CD14-positive monocyte (primary cell): ENCODE results near the gene CYLD. TPM values are rescaled to one million over a fixed set of nuclear protein-coding genes. Genes with fewer than 3 reads are reported as not detected.
A peak's percentile ranks its signal among the peaks of the same experiment; 100 is the strongest.

Experiments
- DNase-seq, 3 donors: peaks; one replicate each; pipeline ENCODE4 v3.0.0-alpha.2; 2011 to 2022
- H2AFZ ChIP-seq: 2 replicates; pipeline ENCODE4 v1.6.0; 2012; ENCODE audit warnings: mild to moderate bottlenecking, low read depth, low read length, inconsistent platforms; ENCODE audit not compliant: insufficient read depth, poor library complexity, severe bottlenecking
- H3K27ac ChIP-seq, 2 donors: 1 replicate in 1 of 2; 2 replicates in 1 of 2; pipeline ENCODE4 v1.5.1; 2012 to 2013; ENCODE audit warnings: low read length in 2 of 2, control low read depth in 1 of 2, inconsistent platforms in 1 of 2, low read depth in 1 of 2, mild to moderate bottlenecking in 1 of 2
- H3K27me3 ChIP-seq, 2 donors: one replicate each; pipeline versions ENCODE4 v1.6.0 to v1.6.1; 2011 to 2013; ENCODE audit warnings: low read length in 2 of 2; ENCODE audit not compliant: control insufficient read depth in 2 of 2, insufficient read depth in 2 of 2
- H3K36me3 ChIP-seq, 2 donors: replicated peaks in 1 of 2; 1 replicate in 1 of 2; 2 replicates in 1 of 2; pipeline versions ENCODE4 v1.5.1 to v1.6.1; 2012 to 2013; ENCODE audit warnings: low read length in 2 of 2, control low read depth in 1 of 2, inconsistent platforms in 1 of 2, mild to moderate bottlenecking in 1 of 2; ENCODE audit not compliant: insufficient read depth in 2 of 2, control insufficient read depth in 1 of 2
- H3K4me1 ChIP-seq, 2 donors: 1 replicate in 1 of 2; 2 replicates in 1 of 2; pipeline versions ENCODE4 v1.5.1 to v1.6.1; 2012 to 2013; ENCODE audit warnings: low read length in 2 of 2, control low read depth in 1 of 2, inconsistent platforms in 1 of 2, mild to moderate bottlenecking in 1 of 2, moderate library complexity in 1 of 2; ENCODE audit not compliant: insufficient read depth in 2 of 2, control insufficient read depth in 1 of 2
- H3K4me2 ChIP-seq: replicated peaks from 2 replicates; pipeline ENCODE3; 2012; ENCODE audit warnings: low read length, moderate library complexity, mild to moderate bottlenecking; ENCODE audit not compliant: poor library complexity, severe bottlenecking; ENCODE audit errors: extremely low read depth
- H3K4me3 ChIP-seq, 3 experiments: fragments of 200-600 bp in 1 of 3; sonication (generic) in 1 of 3; replicated peaks in 1 of 3; 1 replicate in 2 of 3; 2 replicates in 1 of 3; pipeline ENCODE4 v1.5.1; 2011 to 2013; ENCODE audit warnings: low read length in 3 of 3, mild to moderate bottlenecking in 3 of 3, control low read depth in 2 of 3, low read depth in 2 of 3, inconsistent platforms in 1 of 3, moderate library complexity in 1 of 3
- H3K79me2 ChIP-seq: 2 replicates; pipeline ENCODE4 v1.6.0; 2012; ENCODE audit warnings: mild to moderate bottlenecking, control low read depth, inconsistent platforms, low read length, moderate library complexity; ENCODE audit not compliant: insufficient read depth
- H3K9ac ChIP-seq: 2 replicates; pipeline ENCODE4 v1.6.0; 2017; ENCODE audit warnings: low read length, mild to moderate bottlenecking; ENCODE audit not compliant: insufficient read depth, poor library complexity, severe bottlenecking
- H3K9me3 ChIP-seq, 2 donors: replicated peaks in 1 of 2; 1 replicate in 1 of 2; 2 replicates in 1 of 2; pipeline versions ENCODE4 v1.5.1 to v1.6.1; 2012 to 2013; ENCODE audit warnings: low read length in 2 of 2, control low read depth in 1 of 2; ENCODE audit not compliant: control insufficient read depth in 1 of 2, insufficient read depth in 1 of 2
- H4K20me1 ChIP-seq: 2 replicates; pipeline ENCODE4 v1.6.0; 2012; ENCODE audit warnings: mild to moderate bottlenecking, low read length, control low read depth, moderate library complexity; ENCODE audit not compliant: insufficient read depth
- H3K27ac Mint-ChIP-seq, 7 donors: one replicate each; pipeline ENCODE4 v1.8.0; 2020; ENCODE audit warnings: mild to moderate bottlenecking in 7 of 7, mixed read lengths in 7 of 7, moderate library complexity in 6 of 7, inconsistent platforms in 2 of 7
- H3K27me3 Mint-ChIP-seq, 3 donors: one replicate each; pipeline ENCODE4 v1.8.0; 2021 to 2022; ENCODE audit warnings: low read depth in 3 of 3, mild to moderate bottlenecking in 3 of 3, mixed read lengths in 3 of 3, moderate library complexity in 3 of 3, inconsistent platforms in 1 of 3
- H3K36me3 Mint-ChIP-seq, 2 donors: one replicate each; pipeline ENCODE4 v1.8.0; 2020; ENCODE audit warnings: mixed read lengths in 2 of 2, inconsistent platforms in 1 of 2, mild to moderate bottlenecking in 1 of 2
- H3K4me1 Mint-ChIP-seq: one replicate; pipeline ENCODE4 v1.8.0; 2020; ENCODE audit warnings: mild to moderate bottlenecking, mixed read lengths
- H3K4me3 Mint-ChIP-seq, 2 donors: one replicate each; pipeline ENCODE4 v1.8.0; 2020; ENCODE audit warnings: mild to moderate bottlenecking in 2 of 2, mixed read lengths in 2 of 2, moderate library complexity in 1 of 2
- H3K9me3 Mint-ChIP-seq, 7 donors: one replicate each; pipeline ENCODE4 v1.8.0; 2020 to 2022; ENCODE audit warnings: mixed read lengths in 7 of 7, mild to moderate bottlenecking in 6 of 7, moderate library complexity in 6 of 7, inconsistent platforms in 2 of 7
- CTCF ChIP-seq: fragments of 200-600 bp; IDR thresholded peaks from one replicate; pipeline ENCODE4 v1.8.0; 2022; ENCODE audit warnings: antibody characterized with exemption, mild to moderate bottlenecking
- WGBS: methylation state at CpG from one replicate; pipeline ENCODE4 v1.1.5; 2013; ENCODE audit warnings: missing lambda C conversion rate; ENCODE audit not compliant: insufficient coverage; 5-methylcytosine and 5-hydroxymethylcytosine counted together
- intact Hi-C, 2 donors: fragments of 100-400 bp; cut with micrococcal nuclease; formaldehyde crosslinking; loops; one replicate each; pipeline versions ENCODE4 v1.15.0 to v1.15.1; 2023
- polyA plus RNA-seq, 3 donors: library from polyadenylated mRNA; depleted of rRNA in 1 of 3; unstranded in 2 of 3; stranded (reverse) in 1 of 3; fragments of 300-500 nt in 2 of 3; fragments of >200 nt in 1 of 3; fragmentation: Illumina TruSeq in 2 of 3; gene quantifications; 1 replicate in 2 of 3; 2 replicates in 1 of 3; pipeline ENCODE4 v1.2.3, GENCODE V29; 2012 to 2021

CYLD gene
- polyA plus RNA-seq, 3 donors: 32.1 to 57.9 (median 35.9) TPM

- Histone ChIP-seq H3K27me3 (no peaks in the 10 kb centered on the region), H3K9ac (no peak overlapping the region), H3K36me3 (peaks cover 9 to 25% of the 10 kb centered on the region in 2 donors), H3K79me2 (no peaks in the 10 kb centered on the region), H3K27ac (no peak overlapping the region), H4K20me1 (no peaks in the 10 kb centered on the region), H3K4me1 (peaks cover 0 to 5% of the 10 kb centered on the region in 2 donors), H2AFZ (no peak overlapping the region), H3K9me3 (no peaks in the 10 kb centered on the region), H3K4me3 (no peak overlapping the region), H3K4me2 (no peak overlapping the region)
- no peak for DNase-seq
- 92% methylated on average over 7 of the region's 10 CpGs for WGBS
- no peak for TF ChIP-seq CTCF
- peaks cover 9 to 17% of the 10 kb centered on the region in 2 donors for H3K36me3 Mint-ChIP-seq
- no peak overlapping the region for H3K4me3 Mint-ChIP-seq
- intact Hi-C loops: loop anchor here in 1 of 2 donors (10.0 kb wide), 1 partner anchor 260 kb away; the partner anchor contains the start of gene NKD1
- peaks cover 0 to 4% (median 1%) of the 10 kb centered on the region in 3 donors for H3K27me3 Mint-ChIP-seq
- no peak overlapping the region for H3K27ac Mint-ChIP-seq
- peaks cover 12% of the 10 kb centered on the region for H3K4me1 Mint-ChIP-seq
- no peaks in the 10 kb centered on the region for H3K9me3 Mint-ChIP-seq
Measured at GRCh38 chr16:50804290-50804907, 62.5 kb downstream of the CYLD start.

GRCh38 chr16:50806099-50807062 is 64.5 kb downstream of the CYLD start:
- peak overlapping the region; percentile 74 to 80 for H3K4me3 Mint-ChIP-seq
- H4K20me1 ChIP-seq: no peaks in the 10 kb centered on the region
- peaks cover 0 to 7% of the 10 kb centered on the region in 2 donors for H3K36me3 ChIP-seq
- 20% methylated on average over 19 of the region's 26 CpGs for WGBS
- H3K4me1 ChIP-seq: peaks cover 0 to 5% of the 10 kb centered on the region in 2 donors
- peaks cover 12% of the 10 kb centered on the region for H3K4me1 Mint-ChIP-seq
- peaks cover 0 to 8% of the 10 kb centered on the region in 2 donors for H3K36me3 Mint-ChIP-seq
- H3K9me3 ChIP-seq: no peaks in the 10 kb centered on the region
- TF ChIP-seq CTCF: peak; percentile 99
- H3K27me3 ChIP-seq: no peaks in the 10 kb centered on the region
- peak overlapping the region in 1 of 2 donors; percentile 38 for H3K27ac ChIP-seq
- peaks cover 0 to 5% (median 4%) of the 10 kb centered on the region in 3 donors for H3K27me3 Mint-ChIP-seq
- no peaks in the 10 kb centered on the region for H3K79me2 ChIP-seq
- H3K9ac ChIP-seq: peak overlapping the region; percentile 28
- intact Hi-C loops: loop anchor here in 1 of 2 donors (10.0 kb wide), 1 partner anchor 262 kb away; the partner anchor contains the start of gene NKD1
- H3K27ac Mint-ChIP-seq: peak overlapping the region in 6 of 7 donors; percentile 51 to 85 (median 82)
- peak overlapping the region; percentile 83 for H3K4me2 ChIP-seq
- DNase-seq: peak; percentile 79 to 84 (median 82)
- no peaks in the 10 kb centered on the region for H3K9me3 Mint-ChIP-seq
- H2AFZ ChIP-seq: peak overlapping the region; percentile 76
- peak overlapping the region in 2 of 3 experiments; percentile 35 to 72 for H3K4me3 ChIP-seq
